ENCODE measurements around the gene C17orf58. TPM values are rescaled to one million over a fixed set of nuclear protein-coding genes. Genes with fewer than 3 reads are reported as not detected.
"Not testable (repeated sequence)": the region's sequence is repeated elsewhere in the genome, so short reads cannot be mapped to it uniquely, and the experiment has no call there.

C17orf58 gene
- total RNA-seq, 1 experiment from 2014 or later = 12.5 TPM

GRCh38 chr17:67982686-67983382 is 13.4 kb downstream of the C17orf58 start:
- no peaks in the 10 kb centered on the region for H3K27me3 ChIP-seq (replicated peaks; ENCODE audit: insufficient read depth, low read depth, low read length, poor library complexity)
- peaks cover 6% of the 10 kb centered on the region for H3K36me3 ChIP-seq (ENCODE audit: insufficient read depth, low read length, poor library complexity, severe bottlenecking)
- TSS peak; percentile 67 for BruUV-seq (replicated peaks)
- no peak for TF ChIP-seq EZH2 (IDR thresholded peaks at IDR 0.05; ENCODE audit: borderline replicate concordance, low read depth, low read length, poor library complexity, severe bottlenecking)
- TF ChIP-seq CTCF (conservative IDR thresholded peaks at IDR 0.05; ENCODE audit: low read depth, low read length) = no peak
- DNase-seq (ENCODE audit: low spot score) = no peak
- no peak overlapping the region for H3K4me3 ChIP-seq (ENCODE audit: low read depth, low read length, poor library complexity, severe bottlenecking)
- no peak overlapping the region for H3K27ac ChIP-seq (ENCODE audit: low read depth, low read length, poor library complexity, severe bottlenecking)
- H3K9me3 ChIP-seq (ENCODE audit: low read depth, low read length, poor library complexity, severe bottlenecking) = no peaks in the 10 kb centered on the region
- CTCF ChIA-PET = no interaction called here
- intact Hi-C loops (cut with micrococcal nuclease; ENCODE audit: unreplicated experiment) = no loop called here
- POLR2A ChIA-PET (ENCODE audit: low non-redundant PET) = no interaction called here
- no peaks in the 10 kb centered on the region for H3K4me1 ChIP-seq (ENCODE audit: insufficient read depth, low read length, poor library complexity, severe bottlenecking)

GRCh38 chr17:67982034-67982640 is 14.1 kb downstream of the C17orf58 start:
- ChIA-PET POLR2A (ENCODE audit: low non-redundant PET) (no interaction called here), CTCF (no interaction called here)
- H3K9me3 ChIP-seq (ENCODE audit: low read depth, low read length, poor library complexity, severe bottlenecking) = no peaks in the 10 kb centered on the region
- peaks cover 6% of the 10 kb centered on the region for H3K36me3 ChIP-seq (ENCODE audit: insufficient read depth, low read length, poor library complexity, severe bottlenecking)
- TF ChIP-seq EZH2 (IDR thresholded peaks at IDR 0.05; ENCODE audit: borderline replicate concordance, low read depth, low read length, poor library complexity, severe bottlenecking) (no peak), CTCF (conservative IDR thresholded peaks at IDR 0.05; ENCODE audit: low read depth, low read length) (no peak)
- no peak overlapping the region for H3K27ac ChIP-seq (ENCODE audit: low read depth, low read length, poor library complexity, severe bottlenecking)
- no peaks in the 10 kb centered on the region for H3K4me1 ChIP-seq (ENCODE audit: insufficient read depth, low read length, poor library complexity, severe bottlenecking)
- no peak overlapping the region for H3K4me3 ChIP-seq (ENCODE audit: low read depth, low read length, poor library complexity, severe bottlenecking)
- BruUV-seq (replicated peaks) = no TSS peak
- no peaks in the 10 kb centered on the region for H3K27me3 ChIP-seq (replicated peaks; ENCODE audit: insufficient read depth, low read depth, low read length, poor library complexity)
- intact Hi-C loops (cut with micrococcal nuclease; ENCODE audit: unreplicated experiment) = no loop called here
- no peak for DNase-seq (ENCODE audit: low spot score)

GRCh38 chr17:67980883-67981282 is 15.4 kb downstream of the C17orf58 start:
- DNase-seq (ENCODE audit: low spot score); POLR2A ChIA-PET (ENCODE audit: low non-redundant PET); intact Hi-C loops (cut with micrococcal nuclease; ENCODE audit: unreplicated experiment); H3K4me1 ChIP-seq (ENCODE audit: insufficient read depth, low read length, poor library complexity, severe bottlenecking); CTCF ChIA-PET; H3K36me3 ChIP-seq (ENCODE audit: insufficient read depth, low read length, poor library complexity, severe bottlenecking); H3K27ac ChIP-seq (ENCODE audit: low read depth, low read length, poor library complexity, severe bottlenecking); H3K27me3 ChIP-seq (replicated peaks; ENCODE audit: insufficient read depth, low read depth, low read length, poor library complexity); H3K4me3 ChIP-seq (ENCODE audit: low read depth, low read length, poor library complexity, severe bottlenecking); H3K9me3 ChIP-seq (ENCODE audit: low read depth, low read length, poor library complexity, severe bottlenecking); BruUV-seq (replicated peaks): not testable (repeated sequence)

- Histone ChIP-seq H3K4me3 (ENCODE audit: low read depth, low read length, poor library complexity, severe bottlenecking) (no peak overlapping the region), H3K27ac (ENCODE audit: low read depth, low read length, poor library complexity, severe bottlenecking) (no peak overlapping the region), H3K4me1 (ENCODE audit: insufficient read depth, low read length, poor library complexity, severe bottlenecking) (no peaks in the 10 kb centered on the region), H3K27me3 (replicated peaks; ENCODE audit: insufficient read depth, low read depth, low read length, poor library complexity) (no peaks in the 10 kb centered on the region), H3K9me3 (ENCODE audit: low read depth, low read length, poor library complexity, severe bottlenecking) (no peaks in the 10 kb centered on the region), H3K36me3 (ENCODE audit: insufficient read depth, low read length, poor library complexity, severe bottlenecking) (peaks cover 10% of the 10 kb centered on the region)
- intact Hi-C loops (cut with micrococcal nuclease; ENCODE audit: unreplicated experiment) = no loop called here
- POLR2A ChIA-PET (ENCODE audit: low non-redundant PET) = no interaction called here
- TF ChIP-seq CTCF (conservative IDR thresholded peaks at IDR 0.05; ENCODE audit: low read depth, low read length) (no peak), EZH2 (IDR thresholded peaks at IDR 0.05; ENCODE audit: borderline replicate concordance, low read depth, low read length, poor library complexity, severe bottlenecking) (no peak)
- no TSS peak for BruUV-seq (replicated peaks)
- CTCF ChIA-PET = no interaction called here
- no peak for DNase-seq (ENCODE audit: low spot score)
These were observed 15.8 kb downstream of the C17orf58 start for GRCh38 chr17:67980456-67980855.

GRCh38 chr17:67976306-67976705 is 20.0 kb downstream of the C17orf58 start:
- DNase-seq (ENCODE audit: low spot score); H3K27me3 ChIP-seq (replicated peaks; ENCODE audit: insufficient read depth, low read depth, low read length, poor library complexity); BruUV-seq (replicated peaks); POLR2A ChIA-PET (ENCODE audit: low non-redundant PET); H3K36me3 ChIP-seq (ENCODE audit: insufficient read depth, low read length, poor library complexity, severe bottlenecking); H3K4me3 ChIP-seq (ENCODE audit: low read depth, low read length, poor library complexity, severe bottlenecking); intact Hi-C loops (cut with micrococcal nuclease; ENCODE audit: unreplicated experiment); CTCF ChIA-PET; H3K27ac ChIP-seq (ENCODE audit: low read depth, low read length, poor library complexity, severe bottlenecking); H3K9me3 ChIP-seq (ENCODE audit: low read depth, low read length, poor library complexity, severe bottlenecking); H3K4me1 ChIP-seq (ENCODE audit: insufficient read depth, low read length, poor library complexity, severe bottlenecking): not testable (repeated sequence)
